Measurements from ENCODE around the gene TMEM158.

DNA sequence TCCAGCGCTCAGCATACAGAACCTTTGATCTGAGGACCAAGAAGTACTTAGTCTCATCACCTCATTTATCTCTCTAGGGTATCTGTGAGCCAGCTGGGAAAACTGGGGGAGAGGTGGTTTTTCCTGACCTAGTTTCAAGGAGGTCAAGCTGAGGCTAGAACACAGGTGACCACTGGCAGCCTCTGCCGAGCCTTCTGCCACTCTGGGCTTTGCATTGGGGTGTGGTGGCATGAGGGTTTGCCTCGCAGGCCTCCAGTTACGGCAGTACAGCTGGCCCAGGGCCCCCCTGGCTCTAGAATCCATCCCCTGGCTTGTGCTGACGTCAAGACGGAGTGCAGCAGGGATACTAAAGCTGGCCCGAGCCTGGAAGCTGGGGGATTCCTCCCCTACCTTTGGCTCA, 45.2 kb downstream of the TMEM158 start:
- TF ChIP-seq, protein P1, sequence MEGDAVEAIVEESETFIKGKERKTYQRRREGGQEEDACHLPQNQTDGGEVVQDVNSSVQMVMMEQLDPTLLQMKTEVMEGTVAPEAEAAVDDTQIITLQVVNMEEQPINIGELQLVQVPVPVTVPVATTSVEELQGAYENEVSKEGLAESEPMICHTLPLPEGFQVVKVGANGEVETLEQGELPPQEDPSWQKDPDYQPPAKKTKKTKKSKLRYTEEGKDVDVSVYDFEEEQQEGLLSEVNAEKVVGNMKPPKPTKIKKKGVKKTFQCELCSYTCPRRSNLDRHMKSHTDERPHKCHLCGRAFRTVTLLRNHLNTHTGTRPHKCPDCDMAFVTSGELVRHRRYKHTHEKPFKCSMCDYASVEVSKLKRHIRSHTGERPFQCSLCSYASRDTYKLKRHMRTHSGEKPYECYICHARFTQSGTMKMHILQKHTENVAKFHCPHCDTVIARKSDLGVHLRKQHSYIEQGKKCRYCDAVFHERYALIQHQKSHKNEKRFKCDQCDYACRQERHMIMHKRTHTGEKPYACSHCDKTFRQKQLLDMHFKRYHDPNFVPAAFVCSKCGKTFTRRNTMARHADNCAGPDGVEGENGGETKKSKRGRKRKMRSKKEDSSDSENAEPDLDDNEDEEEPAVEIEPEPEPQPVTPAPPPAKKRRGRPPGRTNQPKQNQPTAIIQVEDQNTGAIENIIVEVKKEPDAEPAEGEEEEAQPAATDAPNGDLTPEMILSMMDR (IDR thresholded peaks at IDR 0.05; ENCODE audit: poor library complexity, severe bottlenecking) = no peak
- TF ChIP-seq EP300 (conservative IDR thresholded peaks at IDR 0.05; ENCODE audit: poor library complexity, severe bottlenecking) = no peak
